GM19455 (cell line): Measurements from ENCODE around the gene TMEM107.
"Not testable (repeated sequence)": the region's sequence is repeated elsewhere in the genome, so short reads cannot be mapped to it uniquely, and the experiment has no call there.

Experiments used
- ATAC-seq: cut with Tn5 transposase; IDR thresholded peaks from one replicate; pipeline ENCODE4 v1.9.1; 2021; ENCODE audit not compliant: unreplicated experiment

Gene TMEM107

GRCh38 chr17:8189711-8190477, 13.7 kb upstream of the TMEM107 start, which contains the start of gene BORCS6:
TSS of gene BORCS6 (minus strand) at chr17:8190180. CDS start at chr17:8190140, 40 bp downstream.
- ATAC-seq, result peak; percentile 50

- ATAC-seq, result no peak
Observed at GRCh38 chr17:8189041-8189710, 13.0 kb upstream of the TMEM107 start.

- no peak for ATAC-seq
Observed at GRCh38 chr17:8188263-8188839, 12.2 kb upstream of the TMEM107 start.

GRCh38 chr17:8187517-8188262, 11.5 kb upstream of the TMEM107 start:
- ATAC-seq, result no peak

- no peak for ATAC-seq
Observed at GRCh38 chr17:8186787-8187516, 10.8 kb upstream of the TMEM107 start.

- ATAC-seq, result no peak
Observed at GRCh38 chr17:8186446-8186786, 10.2 kb upstream of the TMEM107 start.

- ATAC-seq, result no peak
Observed at GRCh38 chr17:8185582-8186445, 9.6 kb upstream of the TMEM107 start.

- ATAC-seq, result no peak
Observed at GRCh38 chr17:8176998-8177731, 985 bp upstream of the TMEM107 start.

GRCh38 chr17:8175795-8176196, 384 bp downstream of the TMEM107 start:
- ATAC-seq, result no peak

GRCh38 chr17:8173871-8174322, 2.3 kb downstream of the TMEM107 start:
- ATAC-seq, result no peak

GRCh38 chr17:8173056-8173870, 2.9 kb downstream of the TMEM107 start:
- ATAC-seq, result peak; percentile 67

- not testable (repeated sequence) for ATAC-seq
Observed at GRCh38 chr17:8170186-8170585, 6.0 kb downstream of the TMEM107 start.

GRCh38 chr17:8167526-8167925, 8.7 kb downstream of the TMEM107 start:
- ATAC-seq, result no peak

GRCh38 chr17:8166731-8167130, 9.4 kb downstream of the TMEM107 start:
- ATAC-seq, result no peak

GRCh38 chr17:8164815-8165131, 11.4 kb downstream of the TMEM107 start:
- ATAC-seq, result no peak

GRCh38 chr17:8163978-8164814, 12.0 kb downstream of the TMEM107 start:
- ATAC-seq, result no peak
